Upper lobe of right lung (tissue), 1 donor: ENCODE results near the gene HSPBAP1. TPM values are rescaled to one million over a fixed set of nuclear protein-coding genes. Genes with fewer than 3 reads are reported as not detected.

Source experiments
- ATAC-seq: fragments of 200-7000 bp; cut with Tn5 transposase; one replicate; pipeline ENCODE4 v1.9.1; 2020; ENCODE audit warnings: mild to moderate bottlenecking, moderate library complexity
- DNase-seq: peaks from one replicate; pipeline ENCODE4 v3.0.0-alpha.2; 2020
- H3K27ac ChIP-seq: fragments of 200-600 bp; one replicate; pipeline ENCODE4 v1.8.0; 2022
- H3K27me3 ChIP-seq: fragments of 200-600 bp; one replicate; pipeline ENCODE4 v1.8.0; 2022; ENCODE audit warnings: mild to moderate bottlenecking
- H3K36me3 ChIP-seq: fragments of 200-600 bp; one replicate; pipeline ENCODE4 v1.8.0; 2022
- H3K4me1 ChIP-seq: fragments of 200-600 bp; one replicate; pipeline ENCODE4 v1.8.0; 2022
- H3K4me3 ChIP-seq: fragments of 200-600 bp; one replicate; pipeline ENCODE4 v1.8.0; 2022; ENCODE audit warnings: mild to moderate bottlenecking
- H3K9me3 ChIP-seq: fragments of 200-600 bp; one replicate; pipeline ENCODE4 v1.8.0; 2022
- intact Hi-C: fragments of 100-400 bp; cut with DNase I; formaldehyde crosslinking; loops from one replicate; pipeline ENCODE4 v1.11.0; 2022
- total RNA-seq: library from RNA; stranded (reverse); fragmentation: NEBNext Ultra II Directional; extraction: Animal tissue kit (Norgen Biotek cat#: 25700); gene quantifications from one replicate; pipeline ENCODE4 v1.2.1, GENCODE V29; 2021
- TF ChIP-seq, protein P1 (sequence below): fragments of 200-600 bp; IDR thresholded peaks from one replicate; pipeline ENCODE4 v1.8.0; 2022; ENCODE audit warnings: antibody characterized with exemption
- donor health status: DM: no; HTN: yes; CAD: no; lungs with severe emphysema.

HSPBAP1 gene
- total RNA-seq, 1 donor from 2014 or later: 15.1 TPM

DNA sequence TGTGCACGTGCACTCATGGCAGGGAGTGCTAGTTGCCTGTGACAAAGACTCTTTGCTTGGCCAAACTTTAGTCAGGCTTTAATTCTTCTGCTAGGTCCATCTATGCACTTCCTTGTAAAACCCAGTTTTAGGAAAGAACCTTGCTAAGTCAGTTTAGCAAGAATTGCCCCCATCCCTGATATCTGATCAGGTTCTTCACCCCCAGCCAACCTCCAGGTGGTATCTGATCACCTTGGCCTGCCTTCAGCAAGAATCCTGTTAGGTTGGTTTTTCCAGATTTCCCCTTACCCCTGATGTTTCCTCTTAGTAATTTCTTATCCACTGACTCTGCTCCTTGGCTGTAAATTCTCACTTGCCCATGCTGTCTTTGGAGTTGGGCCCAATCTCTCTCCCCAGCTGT is 8.4 kb downstream of the HSPBAP1 start:
- TF ChIP-seq, protein P1, sequence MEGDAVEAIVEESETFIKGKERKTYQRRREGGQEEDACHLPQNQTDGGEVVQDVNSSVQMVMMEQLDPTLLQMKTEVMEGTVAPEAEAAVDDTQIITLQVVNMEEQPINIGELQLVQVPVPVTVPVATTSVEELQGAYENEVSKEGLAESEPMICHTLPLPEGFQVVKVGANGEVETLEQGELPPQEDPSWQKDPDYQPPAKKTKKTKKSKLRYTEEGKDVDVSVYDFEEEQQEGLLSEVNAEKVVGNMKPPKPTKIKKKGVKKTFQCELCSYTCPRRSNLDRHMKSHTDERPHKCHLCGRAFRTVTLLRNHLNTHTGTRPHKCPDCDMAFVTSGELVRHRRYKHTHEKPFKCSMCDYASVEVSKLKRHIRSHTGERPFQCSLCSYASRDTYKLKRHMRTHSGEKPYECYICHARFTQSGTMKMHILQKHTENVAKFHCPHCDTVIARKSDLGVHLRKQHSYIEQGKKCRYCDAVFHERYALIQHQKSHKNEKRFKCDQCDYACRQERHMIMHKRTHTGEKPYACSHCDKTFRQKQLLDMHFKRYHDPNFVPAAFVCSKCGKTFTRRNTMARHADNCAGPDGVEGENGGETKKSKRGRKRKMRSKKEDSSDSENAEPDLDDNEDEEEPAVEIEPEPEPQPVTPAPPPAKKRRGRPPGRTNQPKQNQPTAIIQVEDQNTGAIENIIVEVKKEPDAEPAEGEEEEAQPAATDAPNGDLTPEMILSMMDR: no peak
- DNase-seq (no peak), ATAC-seq (no peak)
- H3K27me3 ChIP-seq: no peaks in the 10 kb centered on the region
- no peak overlapping the region for H3K4me3 ChIP-seq
- peaks cover 6% of the 10 kb centered on the region for H3K36me3 ChIP-seq
- intact Hi-C loops: no loop called here
- no peaks in the 10 kb centered on the region for H3K4me1 ChIP-seq
- H3K9me3 ChIP-seq: no peaks in the 10 kb centered on the region
- no peak overlapping the region for H3K27ac ChIP-seq

DNA sequence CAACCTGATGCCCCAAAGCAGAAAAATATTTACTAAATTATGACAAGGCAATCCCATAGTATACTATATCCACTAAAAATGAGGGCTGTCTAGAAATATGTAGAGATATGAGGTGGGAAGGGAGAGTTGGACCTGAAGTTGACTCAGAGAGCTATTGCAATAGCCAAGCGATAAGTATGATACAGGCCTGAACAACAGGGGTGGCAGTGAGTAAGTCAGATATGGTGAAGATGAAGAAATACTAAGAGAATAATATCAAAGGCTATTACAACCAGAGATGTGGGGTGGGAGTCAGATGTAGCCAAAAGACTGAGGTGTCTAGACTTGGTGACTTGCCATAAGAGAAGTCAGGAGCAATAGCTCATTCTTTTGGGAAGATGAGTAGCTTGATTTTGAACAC is 9.2 kb downstream of the HSPBAP1 start:
- Histone ChIP-seq H3K9me3 (no peaks in the 10 kb centered on the region), H3K4me1 (no peaks in the 10 kb centered on the region), H3K27ac (no peak overlapping the region), H3K36me3 (peaks cover 6% of the 10 kb centered on the region), H3K27me3 (no peaks in the 10 kb centered on the region), H3K4me3 (no peak overlapping the region)
- intact Hi-C loops: no loop called here
- no peak for ATAC-seq
- DNase-seq: no peak
- TF ChIP-seq, protein P1: no peak

DNA sequence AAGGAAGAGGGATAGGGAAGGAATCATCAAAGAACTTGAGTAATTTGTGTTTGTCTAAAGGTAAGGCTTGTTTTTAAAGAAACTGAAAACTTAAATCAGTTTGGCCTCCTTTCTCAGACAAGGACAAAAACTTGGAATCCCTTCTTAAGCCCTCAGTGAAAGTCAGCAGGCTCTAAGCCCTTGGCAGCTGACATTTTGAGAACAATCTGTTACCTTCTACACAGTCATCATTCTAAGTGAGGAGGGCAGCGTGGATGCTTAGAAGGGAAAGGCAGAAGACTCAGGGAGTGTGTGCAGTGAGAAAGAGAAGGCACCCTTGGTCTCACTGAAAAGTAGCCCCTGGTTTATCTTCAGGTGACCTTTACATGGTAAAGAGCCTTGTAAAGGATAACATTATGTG is 10.8 kb downstream of the HSPBAP1 start:
- Histone ChIP-seq H3K27ac (no peak overlapping the region), H3K4me3 (no peak overlapping the region), H3K4me1 (no peaks in the 10 kb centered on the region), H3K36me3 (peaks cover 6% of the 10 kb centered on the region), H3K9me3 (no peaks in the 10 kb centered on the region), H3K27me3 (no peaks in the 10 kb centered on the region)
- ATAC-seq (no peak), DNase-seq (no peak)
- intact Hi-C loops: no loop called here
- TF ChIP-seq, protein P1: no peak

DNA sequence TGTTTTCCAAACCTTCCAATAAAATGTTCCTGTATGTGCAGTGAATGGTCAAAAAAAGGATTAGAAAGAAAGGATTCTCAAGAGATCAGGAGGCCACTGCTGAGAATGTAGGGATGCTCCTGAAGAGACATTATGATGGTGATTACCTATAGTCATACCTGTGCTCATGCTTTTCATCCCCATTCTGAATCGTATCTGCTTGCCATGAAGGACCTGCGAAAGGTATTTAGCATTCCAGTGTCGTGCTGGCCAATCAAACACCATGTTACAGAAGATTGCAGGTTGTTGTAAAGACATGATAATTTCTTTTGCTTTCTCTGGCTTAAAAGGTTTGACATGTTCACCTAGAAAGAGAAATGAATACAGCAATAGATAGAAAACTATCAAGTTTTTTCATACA is 16.1 kb downstream of the HSPBAP1 start:
- H3K4me3 ChIP-seq: no peak overlapping the region
- H3K27ac ChIP-seq: no peak overlapping the region
- H3K4me1 ChIP-seq: no peaks in the 10 kb centered on the region
- TF ChIP-seq, protein P1: no peak
- no peaks in the 10 kb centered on the region for H3K9me3 ChIP-seq
- ATAC-seq (no peak), DNase-seq (no peak)
- no peaks in the 10 kb centered on the region for H3K27me3 ChIP-seq
- intact Hi-C loops: no loop called here
- no peaks in the 10 kb centered on the region for H3K36me3 ChIP-seq

DNA sequence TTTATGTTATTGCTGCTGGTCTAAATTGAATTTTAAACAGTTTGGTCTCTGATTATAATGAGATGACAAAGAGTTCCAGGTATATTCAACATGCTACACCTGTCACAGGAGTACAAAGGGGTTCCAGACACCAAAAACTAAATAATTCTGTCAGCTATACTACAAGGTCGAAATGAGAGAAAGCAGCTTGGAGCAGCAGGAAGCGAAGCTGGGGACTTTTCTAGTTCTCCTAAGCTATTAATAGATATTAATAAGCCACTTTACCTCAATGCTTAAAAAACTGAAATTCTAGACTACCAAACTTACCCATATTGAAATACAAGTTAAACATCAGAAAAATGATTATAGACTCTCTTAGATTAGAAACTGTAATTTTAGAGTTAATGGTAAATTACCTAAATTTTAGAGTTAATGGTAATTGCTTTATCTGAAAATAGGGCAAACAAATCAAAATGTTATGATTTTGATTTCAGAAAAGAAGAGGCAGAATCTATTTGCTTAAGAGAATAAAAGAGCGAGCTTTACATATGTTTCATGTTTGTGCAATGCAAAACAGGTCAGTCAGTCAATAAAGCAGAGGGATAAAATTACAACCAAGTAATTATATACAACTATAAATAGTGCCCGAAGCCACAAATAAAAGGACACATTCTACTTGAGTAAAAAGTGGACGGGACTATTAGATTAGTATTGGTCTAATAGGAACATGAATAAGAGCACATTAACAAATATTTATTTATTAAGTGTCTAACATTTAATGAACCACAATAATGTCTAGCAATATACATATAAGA is 16.8 kb downstream of the HSPBAP1 start:
- ATAC-seq (no peak), DNase-seq (no peak)
- Histone ChIP-seq H3K9me3 (no peaks in the 10 kb centered on the region), H3K4me1 (no peaks in the 10 kb centered on the region), H3K4me3 (no peak overlapping the region), H3K36me3 (no peaks in the 10 kb centered on the region), H3K27ac (no peak overlapping the region), H3K27me3 (no peaks in the 10 kb centered on the region)
- intact Hi-C loops: no loop called here
- TF ChIP-seq, protein P1: no peak
